HG03039 (cell line): ENCODE data around the gene KIF16B.
"Not testable (repeated sequence)": the region's sequence is repeated elsewhere in the genome, so short reads cannot be mapped to it uniquely, and the experiment has no call there.

Source experiments
- ATAC-seq: cut with Tn5 transposase; IDR thresholded peaks from one replicate; pipeline ENCODE4 v1.9.1; 2021; ENCODE audit warnings: mild to moderate bottlenecking, moderate library complexity; ENCODE audit not compliant: unreplicated experiment

Gene KIF16B

DNA sequence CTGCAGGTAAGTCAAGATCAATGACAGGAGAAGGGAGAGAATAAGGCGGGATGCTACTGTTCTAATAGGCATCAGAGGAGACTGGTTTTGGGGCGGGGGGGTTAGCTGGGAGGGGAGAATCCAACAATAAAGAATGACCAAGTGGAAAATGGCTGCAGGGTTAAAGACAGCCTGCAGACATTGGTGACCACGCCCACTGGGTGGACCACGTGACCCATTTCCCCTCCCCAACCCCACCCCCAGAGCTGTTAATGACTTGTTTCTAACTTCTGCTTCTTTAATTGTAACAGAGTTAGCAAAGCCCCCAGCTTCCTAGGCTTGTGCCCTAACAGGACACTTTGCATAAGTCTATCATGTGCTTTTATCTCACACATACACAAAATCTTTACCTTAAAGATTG, 344.5 kb downstream of the KIF16B start:
- ATAC-seq: no peak

DNA sequence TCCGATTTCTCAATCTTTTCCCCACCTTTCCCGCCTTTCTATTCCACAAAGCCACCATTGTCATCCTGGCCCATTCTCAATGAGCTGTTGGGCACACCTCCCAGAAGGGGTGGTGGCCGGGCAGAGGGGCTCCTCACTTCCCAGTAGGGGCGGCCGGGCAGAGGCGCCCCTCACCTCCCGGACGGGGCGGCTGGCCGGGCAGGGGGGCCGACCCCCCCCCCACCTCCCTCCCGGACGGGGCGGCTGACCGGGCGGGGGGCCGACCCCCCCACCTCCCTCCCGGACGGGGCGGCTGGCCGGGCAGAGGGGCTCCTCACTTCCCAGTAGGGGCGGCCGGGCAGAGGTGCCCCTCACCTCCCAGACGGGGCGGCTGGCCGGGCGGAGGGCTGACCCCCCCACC, 346.3 kb downstream of the KIF16B start:
- not testable (repeated sequence) for ATAC-seq

DNA sequence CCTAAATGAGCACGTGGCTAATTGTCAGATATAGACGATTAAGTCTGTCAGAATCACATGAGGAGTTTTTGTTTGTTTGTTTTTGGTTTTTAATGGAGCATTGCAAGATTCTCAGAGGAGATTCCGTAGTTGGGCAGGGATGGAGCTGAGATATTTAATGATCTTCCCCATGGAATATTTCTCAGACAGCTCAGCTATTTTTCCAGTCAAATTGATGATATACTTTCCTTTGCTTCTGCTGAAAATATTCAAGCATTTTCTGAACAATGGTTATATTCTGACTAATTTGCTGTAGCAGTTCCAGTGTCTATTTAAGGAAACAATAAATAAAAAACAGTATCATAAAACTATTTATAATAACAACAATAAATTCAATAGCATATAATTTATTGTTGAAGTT, 348.4 kb downstream of the KIF16B start:
- no peak for ATAC-seq

DNA sequence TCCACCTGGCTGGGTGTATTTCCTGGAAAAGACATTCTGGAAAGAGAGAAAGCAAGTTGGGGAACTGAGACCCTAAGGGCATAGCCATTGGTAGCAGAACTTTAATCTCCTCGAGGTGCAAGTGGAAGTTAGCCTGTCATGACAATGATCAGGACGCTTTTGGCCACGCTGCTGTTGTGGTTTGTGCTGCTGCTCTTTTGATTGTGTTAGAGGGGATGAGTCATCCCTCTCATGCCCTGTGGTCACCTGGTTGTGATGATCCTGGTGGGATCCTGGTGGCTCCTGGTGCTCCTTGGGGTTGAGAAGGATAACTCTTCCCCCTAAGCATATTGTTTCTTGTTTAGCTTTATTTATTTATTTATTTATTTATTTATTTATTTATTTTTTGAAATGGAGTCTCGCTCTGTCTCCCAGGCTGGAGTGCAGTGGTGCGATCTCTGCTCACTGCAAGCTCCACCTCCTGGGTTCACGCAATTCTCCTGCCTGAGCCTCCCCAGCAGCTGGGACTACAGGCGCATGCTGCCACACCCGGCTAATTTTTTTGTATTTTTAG, 350.3 kb downstream of the KIF16B start:
- ATAC-seq: no peak
